ENCODE measurements around the gene CDC7. TPM values are rescaled to one million over a fixed set of nuclear protein-coding genes. Genes with fewer than 3 reads are reported as not detected.

Gene CDC7
- total and polyA plus RNA-seq, 2 of the 13 experiments (the other 11 are each of a cell fraction or from before 2014, with no cell fraction given): 2.5 to 12.6 TPM

GRCh38 chr1:91455334-91455733 is 45.3 kb upstream of the CDC7 start:
- no TSS peak for BruUV-seq (replicated peaks)
- FAIRE-seq: no peak
- intact Hi-C loops (cut with micrococcal nuclease; ENCODE audit: unreplicated experiment): no loop called here
- Histone ChIP-seq H2AFZ (ENCODE audit: low read length) (no peak overlapping the region), H3K36me3 (replicated peaks in 1 of 2; ENCODE audit: control insufficient read depth in 1 of 2, insufficient read depth in 2 of 2, low read length in 2 of 2) (no peaks in the 10 kb centered on the region), H4K20me1 (ENCODE audit: insufficient read depth, low read length) (no peaks in the 10 kb centered on the region), H3K27ac (ENCODE audit: extremely low read length, insufficient read depth, low read length) (no peak overlapping the region), H3K9ac (ENCODE audit: insufficient read depth, low read depth, low read length) (no peak overlapping the region), H3K9me3 (ENCODE audit: low read length) (no peaks in the 10 kb centered on the region), H3K4me3 (replicated peaks in 1 of 3; ENCODE audit: insufficient read depth in 1 of 3, low read depth in 2 of 3, low read length in 3 of 3) (no peak overlapping the region), H3K4me1 (ENCODE audit: insufficient read depth, low read length) (no peaks in the 10 kb centered on the region), H3K27me3 (ENCODE audit: control insufficient read depth in 1 of 2, insufficient read depth in 2 of 2, low read length in 2 of 2) (no peaks in the 10 kb centered on the region), H3K4me2 (ENCODE audit: low read depth, low read length) (no peak overlapping the region), H3K79me2 (ENCODE audit: insufficient read depth, low read length) (no peaks in the 10 kb centered on the region)
- no peak for DNase-seq (ENCODE audit: low spot score)
- WGBS (ENCODE audit: low lambda C conversion rate): 23% methylated on average over 3 of the region's 3 CpGs
- ChIA-PET CTCF (ENCODE audit: low intra/inter-chr PET ratio, low total read pairs) (no interaction called here), POLR2A (no interaction called here)
- ATAC-seq: no peak
- no peak for TF ChIP-seq ZNF160 (CRISPR knock-in tag; IDR thresholded peaks at IDR 0.05)
- in situ Hi-C loops (cut with HindIII; ENCODE audit: extremely low pct_ligation_motif_present, low pct_unique_long_range_greater_than_20kb): no loop called here

- Histone ChIP-seq H3K27ac (ENCODE audit: extremely low read length, insufficient read depth, low read length) (no peak overlapping the region), H4K20me1 (ENCODE audit: insufficient read depth, low read length) (no peaks in the 10 kb centered on the region), H3K9me3 (ENCODE audit: low read length) (no peaks in the 10 kb centered on the region), H3K4me1 (ENCODE audit: insufficient read depth, low read length) (no peaks in the 10 kb centered on the region), H3K36me3 (replicated peaks in 1 of 2; ENCODE audit: control insufficient read depth in 1 of 2, insufficient read depth in 2 of 2, low read length in 2 of 2) (no peaks in the 10 kb centered on the region), H3K4me2 (ENCODE audit: low read depth, low read length) (no peak overlapping the region), H3K79me2 (ENCODE audit: insufficient read depth, low read length) (no peaks in the 10 kb centered on the region), H3K4me3 (replicated peaks in 1 of 3; ENCODE audit: insufficient read depth in 1 of 3, low read depth in 2 of 3, low read length in 3 of 3) (no peak overlapping the region), H2AFZ (ENCODE audit: low read length) (no peak overlapping the region), H3K27me3 (ENCODE audit: control insufficient read depth in 1 of 2, insufficient read depth in 2 of 2, low read length in 2 of 2) (no peaks in the 10 kb centered on the region), H3K9ac (ENCODE audit: insufficient read depth, low read depth, low read length) (no peak overlapping the region)
- ChIA-PET CTCF (ENCODE audit: low intra/inter-chr PET ratio, low total read pairs) (no interaction called here), POLR2A (no interaction called here)
- FAIRE-seq (no peak), DNase-seq (ENCODE audit: low spot score) (no peak), ATAC-seq (no peak)
- 33% methylated on average over 1 of the region's 1 CpG for WGBS (ENCODE audit: low lambda C conversion rate)
- intact Hi-C loops (cut with micrococcal nuclease; ENCODE audit: unreplicated experiment) (no loop called here), in situ Hi-C loops (cut with HindIII; ENCODE audit: extremely low pct_ligation_motif_present, low pct_unique_long_range_greater_than_20kb) (no loop called here)
- no TSS peak for BruUV-seq (replicated peaks)
- no peak for TF ChIP-seq RBM39 (IDR thresholded peaks at IDR 0.05; ENCODE audit: low read depth, low read length, poor library complexity, severe bottlenecking)
- no peak for TF ChIP-seq MLX (CRISPR knock-in tag; IDR thresholded peaks at IDR 0.05)
- TF ChIP-seq ZBTB7A (CRISPR knock-in tag; IDR thresholded peaks at IDR 0.05): no peak
- no peak for TF ChIP-seq ZNF205 (CRISPR knock-in tag; IDR thresholded peaks at IDR 0.05)
- TF ChIP-seq EED (CRISPR knock-in tag; IDR thresholded peaks at IDR 0.05): no peak
- no peak for TF ChIP-seq PAXIP1 (CRISPR knock-in tag; conservative IDR thresholded peaks at IDR 0.05)
- TF ChIP-seq SOX6 (IDR thresholded peaks at IDR 0.05): no peak
- no peak for TF ChIP-seq SOX6 (CRISPR knock-in tag; IDR thresholded peaks at IDR 0.05)
- no peak for TF ChIP-seq TRIM24 (CRISPR knock-in tag; IDR thresholded peaks at IDR 0.05)
- TF ChIP-seq ZNF280B (CRISPR knock-in tag; IDR thresholded peaks at IDR 0.05; ENCODE audit: borderline replicate concordance): no peak
These were observed 44.8 kb upstream of the CDC7 start for GRCh38 chr1:91455896-91456295.

Data from HepG2 (cell line).